Osteoblast (primary cell): ENCODE data around the gene MRPL27. TPM values are rescaled to one million over a fixed set of nuclear protein-coding genes. Genes with fewer than 3 reads are reported as not detected.
A peak's percentile ranks its signal among the peaks of the same experiment; 100 is the strongest.

ENCODE experiments used
- DNase-seq: peaks from one replicate; pipeline ENCODE4 v3.0.0; 2011; ENCODE audit warnings: low spot score, mixed read lengths; ENCODE audit not compliant: insufficient read length; ENCODE audit errors: missing footprints
- H2AFZ ChIP-seq: 2 replicates; pipeline ENCODE4 v1.6.0; 2011; ENCODE audit warnings: mild to moderate bottlenecking, low read length
- H3K27ac ChIP-seq: 2 replicates; pipeline ENCODE4 v1.5.1; 2011; ENCODE audit warnings: mild to moderate bottlenecking, low read depth, low read length, moderate library complexity
- H3K27me3 ChIP-seq: 2 replicates; pipeline ENCODE4 v1.6.0; 2012; ENCODE audit warnings: mild to moderate bottlenecking, control low read depth, inconsistent platforms, low read length, moderate library complexity; ENCODE audit not compliant: insufficient read depth
- H3K36me3 ChIP-seq: 2 replicates; pipeline ENCODE4 v1.5.1; 2011; ENCODE audit warnings: mild to moderate bottlenecking, low read length, control low read depth, moderate library complexity; ENCODE audit not compliant: insufficient read depth
- H3K4me1 ChIP-seq: 2 replicates; pipeline ENCODE4 v1.5.1; 2011; ENCODE audit warnings: mild to moderate bottlenecking, low read length, control low read depth, moderate library complexity; ENCODE audit not compliant: insufficient read depth
- H3K4me2 ChIP-seq: 2 replicates; pipeline ENCODE4 v1.6.0; 2011; ENCODE audit warnings: mild to moderate bottlenecking, low read length; ENCODE audit not compliant: insufficient read depth
- H3K4me3 ChIP-seq: fragments of 200-600 bp; sonication (generic); 3 replicates; pipeline ENCODE4 v1.5.1; 2012; ENCODE audit warnings: mild to moderate bottlenecking, low read length, inconsistent platforms; ENCODE audit not compliant: insufficient read depth
- H3K79me2 ChIP-seq: 2 replicates; pipeline ENCODE4 v1.6.0; 2012; ENCODE audit warnings: mild to moderate bottlenecking, low read length, control low read depth, inconsistent platforms; ENCODE audit not compliant: insufficient read depth
- H3K9me3 ChIP-seq: 2 replicates; pipeline ENCODE4 v1.5.1; 2011; ENCODE audit warnings: low read depth, low read length, control low read depth
- H4K20me1 ChIP-seq: 2 replicates; pipeline ENCODE4 v1.6.0; 2012; ENCODE audit warnings: mild to moderate bottlenecking, low read length, control low read depth; ENCODE audit not compliant: insufficient read depth
- total RNA-seq: library from RNA; depleted of rRNA; stranded (reverse); fragments of >200 nt; gene quantifications from 2 replicates; pipeline ENCODE4 v1.2.3, GENCODE V29; 2012
- TF ChIP-seq, protein P1 (sequence below): IDR thresholded peaks from 2 replicates; pipeline ENCODE4 v1.5.1; 2011; ENCODE audit warnings: mild to moderate bottlenecking, low read depth, low read length, moderate library complexity; ENCODE audit errors: extremely low read depth

MRPL27 gene
- total RNA-seq, 1 donor, result 55.7 TPM

DNA sequence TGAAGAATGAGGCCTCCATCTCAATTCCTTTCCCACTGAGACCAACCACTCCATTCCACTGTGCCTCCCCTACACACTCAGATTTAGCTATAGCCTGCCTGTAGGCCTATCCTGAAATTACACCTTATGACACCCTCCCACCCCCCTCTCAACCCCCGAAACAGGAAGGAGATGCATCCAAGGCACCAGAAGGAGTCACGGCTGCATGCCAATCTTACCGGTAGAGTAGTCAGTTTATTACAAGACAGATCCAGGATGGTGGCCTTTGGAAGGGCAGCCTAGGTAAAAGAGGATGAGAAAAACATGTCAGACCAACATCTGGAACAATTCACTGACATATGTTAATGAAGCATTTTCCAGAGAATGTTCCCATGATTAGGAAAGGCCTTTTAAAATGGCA lies 21.7 kb upstream of the MRPL27 start:
- Histone ChIP-seq H3K27me3 (no peaks in the 10 kb centered on the region), H3K4me3 (peak overlapping the region; percentile 94), H2AFZ (no peak overlapping the region), H3K4me2 (peak overlapping the region; percentile 84), H3K27ac (peak overlapping the region; percentile 2), H4K20me1 (peaks cover 54% of the 10 kb centered on the region), H3K4me1 (peaks cover 21% of the 10 kb centered on the region), H3K9me3 (no peaks in the 10 kb centered on the region), H3K36me3 (peaks cover 55% of the 10 kb centered on the region), H3K79me2 (peaks cover 78% of the 10 kb centered on the region)
- TF ChIP-seq, protein P1, sequence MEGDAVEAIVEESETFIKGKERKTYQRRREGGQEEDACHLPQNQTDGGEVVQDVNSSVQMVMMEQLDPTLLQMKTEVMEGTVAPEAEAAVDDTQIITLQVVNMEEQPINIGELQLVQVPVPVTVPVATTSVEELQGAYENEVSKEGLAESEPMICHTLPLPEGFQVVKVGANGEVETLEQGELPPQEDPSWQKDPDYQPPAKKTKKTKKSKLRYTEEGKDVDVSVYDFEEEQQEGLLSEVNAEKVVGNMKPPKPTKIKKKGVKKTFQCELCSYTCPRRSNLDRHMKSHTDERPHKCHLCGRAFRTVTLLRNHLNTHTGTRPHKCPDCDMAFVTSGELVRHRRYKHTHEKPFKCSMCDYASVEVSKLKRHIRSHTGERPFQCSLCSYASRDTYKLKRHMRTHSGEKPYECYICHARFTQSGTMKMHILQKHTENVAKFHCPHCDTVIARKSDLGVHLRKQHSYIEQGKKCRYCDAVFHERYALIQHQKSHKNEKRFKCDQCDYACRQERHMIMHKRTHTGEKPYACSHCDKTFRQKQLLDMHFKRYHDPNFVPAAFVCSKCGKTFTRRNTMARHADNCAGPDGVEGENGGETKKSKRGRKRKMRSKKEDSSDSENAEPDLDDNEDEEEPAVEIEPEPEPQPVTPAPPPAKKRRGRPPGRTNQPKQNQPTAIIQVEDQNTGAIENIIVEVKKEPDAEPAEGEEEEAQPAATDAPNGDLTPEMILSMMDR, result no peak
- no peak for DNase-seq

DNA sequence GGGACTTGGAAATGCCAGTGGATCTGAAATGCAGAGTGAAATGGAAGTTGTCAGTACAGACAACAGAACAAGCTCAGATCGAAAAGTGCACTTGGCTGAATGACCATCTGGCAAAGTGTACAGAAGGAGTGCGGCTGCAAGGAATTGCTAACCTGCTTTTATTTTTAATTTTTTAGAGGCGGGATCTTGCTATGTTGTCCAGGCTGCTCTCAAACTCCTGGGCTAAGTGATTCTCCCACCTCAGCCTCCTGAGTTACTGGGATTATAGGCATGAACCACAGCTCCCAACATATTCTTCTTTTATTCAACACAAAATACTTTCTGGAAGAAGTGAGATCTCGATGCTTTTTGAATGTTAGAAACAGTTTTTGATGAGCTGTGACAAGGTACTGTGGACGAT lies 20.7 kb upstream of the MRPL27 start:
- Histone ChIP-seq H2AFZ (no peak overlapping the region), H4K20me1 (peaks cover 61% of the 10 kb centered on the region), H3K4me2 (no peak overlapping the region), H3K4me1 (peaks cover 21% of the 10 kb centered on the region), H3K27me3 (no peaks in the 10 kb centered on the region), H3K4me3 (no peak overlapping the region), H3K27ac (no peak overlapping the region), H3K9me3 (no peaks in the 10 kb centered on the region), H3K79me2 (peaks cover 88% of the 10 kb centered on the region), H3K36me3 (peaks cover 65% of the 10 kb centered on the region)
- DNase-seq, result no peak
- TF ChIP-seq, protein P1, result no peak

DNA sequence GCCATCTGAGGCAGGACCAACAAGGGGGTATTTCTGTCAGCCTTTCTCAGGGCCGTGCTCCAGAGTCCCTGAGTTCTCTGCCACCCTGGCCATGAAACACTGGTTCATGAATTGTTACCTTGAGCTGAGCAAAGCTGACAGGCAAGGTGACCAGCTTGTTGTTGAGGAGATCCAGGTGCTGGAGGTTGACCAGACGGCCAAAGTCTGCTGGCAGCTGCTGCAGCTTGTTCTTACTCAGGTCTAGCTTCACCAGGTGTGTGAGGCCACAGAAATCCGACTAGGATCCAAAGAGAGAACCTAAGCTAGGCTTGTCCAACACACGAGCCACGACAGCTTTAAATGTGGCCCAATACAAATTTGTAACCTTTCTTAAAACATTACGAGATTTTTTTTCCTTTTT lies 19.6 kb upstream of the MRPL27 start:
- TF ChIP-seq, protein P1, result no peak
- H3K4me1 ChIP-seq, result peaks cover 21% of the 10 kb centered on the region
- H3K36me3 ChIP-seq, result peaks cover 76% of the 10 kb centered on the region
- no peak overlapping the region for H3K4me3 ChIP-seq
- no peak overlapping the region for H3K27ac ChIP-seq
- H4K20me1 ChIP-seq, result peaks cover 71% of the 10 kb centered on the region
- no peak overlapping the region for H3K4me2 ChIP-seq
- DNase-seq, result no peak
- H3K79me2 ChIP-seq, result peaks cover 97% of the 10 kb centered on the region
- no peaks in the 10 kb centered on the region for H3K27me3 ChIP-seq
- no peak overlapping the region for H2AFZ ChIP-seq
- H3K9me3 ChIP-seq, result no peaks in the 10 kb centered on the region

DNA sequence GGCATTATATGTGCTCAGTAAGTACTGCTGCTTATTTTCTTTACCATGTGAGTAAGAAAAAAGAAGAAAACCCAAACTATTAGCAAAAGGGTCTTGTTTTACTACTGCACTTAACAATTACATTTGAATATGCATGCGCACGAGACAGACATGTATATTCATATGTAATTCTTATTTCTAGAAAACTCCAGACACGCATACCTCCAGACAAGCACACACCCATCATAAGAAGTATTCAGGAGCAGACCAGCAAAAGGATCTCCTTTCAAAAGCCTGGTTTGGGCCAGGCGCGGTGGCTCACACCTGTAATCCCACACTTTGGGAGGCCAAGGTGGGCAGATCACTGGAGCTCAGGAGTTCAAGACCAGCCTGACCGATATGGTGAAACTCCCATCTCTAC lies 16.6 kb upstream of the MRPL27 start:
- Histone ChIP-seq H2AFZ (no peak overlapping the region), H4K20me1 (peaks cover 70% of the 10 kb centered on the region), H3K27me3 (no peaks in the 10 kb centered on the region), H3K36me3 (peaks cover 100% of the 10 kb centered on the region), H3K9me3 (no peaks in the 10 kb centered on the region), H3K4me2 (no peak overlapping the region), H3K4me1 (peaks cover 7% of the 10 kb centered on the region), H3K79me2 (peaks cover 78% of the 10 kb centered on the region), H3K27ac (no peak overlapping the region), H3K4me3 (no peak overlapping the region)
- DNase-seq, result no peak
- TF ChIP-seq, protein P1, result no peak
